GM12878 (cell line): Measurements from ENCODE around the gene MEGF6. TPM values are rescaled to one million over a fixed set of nuclear protein-coding genes. Genes with fewer than 3 reads are reported as not detected.

Experiments
- BHLHE40 ChIP-seq, 2 experiments: fragments of 450-650 bp in 1 of 2; IDR thresholded peaks; 2 replicates each; pipeline ENCODE4 v1.6.1; 2011 to 2017; ENCODE audit warnings: low read depth in 2 of 2, borderline replicate concordance in 1 of 2, improper control_type of control experiment in 1 of 2, low read length in 1 of 2, mild to moderate bottlenecking in 1 of 2
- CHD4 ChIP-seq: fragments of 200-600 bp; sonication (generic); IDR thresholded peaks from 2 replicates; pipeline ENCODE4 v1.6.1; 2016; ENCODE audit warnings: mild to moderate bottlenecking
- CUX1 ChIP-seq: IDR thresholded peaks from 2 replicates; pipeline ENCODE4 v1.6.1; 2012; ENCODE audit warnings: improper control_type of control experiment, low read depth, low read length; ENCODE audit not compliant: insufficient replicate concordance
- MEF2A ChIP-seq: IDR thresholded peaks from 2 replicates; pipeline ENCODE4 v1.6.1; 2011; ENCODE audit warnings: low read depth, mild to moderate bottlenecking, low read length, moderate library complexity; ENCODE audit not compliant: insufficient read depth
- RELA ChIP-seq: fragments of 450-650 bp; IDR thresholded peaks from 2 replicates; pipeline ENCODE4 v1.8.0; 2014; ENCODE audit warnings: borderline replicate concordance; ENCODE audit not compliant: partially characterized antibody
- SIX5 ChIP-seq: IDR thresholded peaks from 2 replicates; pipeline ENCODE4 v1.6.1; 2011; ENCODE audit warnings: mild to moderate bottlenecking, low read depth, low read length, moderate library complexity; ENCODE audit not compliant: severe bottlenecking
- SMAD1 ChIP-seq: fragments of 450-650 bp; IDR thresholded peaks from 2 replicates; pipeline ENCODE4 v1.6.1; 2018; ENCODE audit warnings: mild to moderate bottlenecking, low read depth; ENCODE audit not compliant: partially characterized antibody
- TAF1 ChIP-seq: IDR thresholded peaks from 2 replicates; pipeline ENCODE4 v1.6.1; 2011; ENCODE audit warnings: mild to moderate bottlenecking, low read depth, low read length, borderline replicate concordance
- polyA plus RNA-seq, 11 experiments: library from polyadenylated mRNA; depleted of rRNA in 4 of 11; unstranded in 6 of 11; stranded (reverse) in 5 of 11; fragments of >200 nt; fragmentation: Nextera tagmentation in 4 of 11; fragmentation: Illumina TruSeq in 1 of 11; extraction: Ambion mirVana in 4 of 11; extraction: Trizol in 1 of 11; gene quantifications; 1 replicate in 1 of 11; 2 replicates in 10 of 11; pipeline versions ENCODE4 v1.2.1 to v1.2.3, GENCODE V29; 2011 to 2016; ENCODE audit warnings: inconsistent platforms in 2 of 11, missing spikeins in 2 of 11, low read depth in 1 of 11
- total RNA-seq, 4 experiments: library from RNA; depleted of rRNA in 3 of 4; stranded (reverse); fragments of >200 nt in 3 of 4; fragmentation: Illumina TruSeq in 1 of 4; extraction: Trizol in 1 of 4; gene quantifications; 2 replicates each; pipeline versions ENCODE4 v1.2.1 to v1.2.3, GENCODE V29; 2013 to 2021
- TF ChIP-seq, protein P1 (sequence below): fragments of 450-650 bp; IDR thresholded peaks from 2 replicates; pipeline ENCODE4 v1.6.1; 2014; ENCODE audit warnings: mild to moderate bottlenecking

Gene MEGF6
- total and polyA plus RNA-seq, 10 of the 15 experiments (the other 5 are each of a cell fraction or from before 2014, with no cell fraction given), result 0.03 to 0.41 TPM; not detected in 8

DNA sequence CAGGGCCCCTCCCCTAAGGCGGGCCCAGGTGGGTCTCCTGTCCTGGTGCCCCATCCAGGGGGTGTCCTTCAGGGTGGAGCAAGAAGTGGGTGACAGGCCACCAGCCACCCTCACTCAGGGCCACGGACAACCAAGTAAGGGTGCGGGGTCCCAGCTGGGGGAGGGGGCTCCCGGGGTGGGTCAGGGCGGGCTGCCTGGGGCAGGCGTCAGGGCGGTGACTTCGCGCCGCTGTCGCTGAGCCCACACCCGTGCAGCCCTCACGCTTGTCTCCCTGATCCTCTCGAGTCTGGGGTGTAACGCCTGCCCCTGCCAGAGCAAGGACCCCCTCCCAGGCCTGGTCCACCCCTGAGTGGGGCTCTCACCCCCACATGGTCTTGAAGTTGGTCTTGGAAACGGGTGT is 134.6 kb downstream of the MEGF6 start (continued):
- no peak for TF ChIP-seq BHLHE40 (IDR thresholded peaks at IDR 0.05; ENCODE audit: borderline replicate concordance in 1 of 2, low read depth in 2 of 2, low read length in 1 of 2)
- TF ChIP-seq MEF2A, result no peak
- TF ChIP-seq SIX5, result no peak
- no peak for TF ChIP-seq CUX1
- TF ChIP-seq RELA, result no peak
- TF ChIP-seq CHD4, result no peak
- no peak for TF ChIP-seq TAF1
- no peak for TF ChIP-seq SMAD1
- TF ChIP-seq, protein P1, sequence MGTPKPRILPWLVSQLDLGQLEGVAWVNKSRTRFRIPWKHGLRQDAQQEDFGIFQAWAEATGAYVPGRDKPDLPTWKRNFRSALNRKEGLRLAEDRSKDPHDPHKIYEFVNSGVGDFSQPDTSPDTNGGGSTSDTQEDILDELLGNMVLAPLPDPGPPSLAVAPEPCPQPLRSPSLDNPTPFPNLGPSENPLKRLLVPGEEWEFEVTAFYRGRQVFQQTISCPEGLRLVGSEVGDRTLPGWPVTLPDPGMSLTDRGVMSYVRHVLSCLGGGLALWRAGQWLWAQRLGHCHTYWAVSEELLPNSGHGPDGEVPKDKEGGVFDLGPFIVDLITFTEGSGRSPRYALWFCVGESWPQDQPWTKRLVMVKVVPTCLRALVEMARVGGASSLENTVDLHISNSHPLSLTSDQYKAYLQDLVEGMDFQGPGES, result no peak
